ENCODE data around the gene FOXP1. TPM values are rescaled to one million over a fixed set of nuclear protein-coding genes. Genes with fewer than 3 reads are reported as not detected.
A peak's percentile ranks its signal among the peaks of the same experiment; 100 is the strongest.

Gene FOXP1
- total RNA-seq, 1 donor from 2014 or later, result 195 TPM

GRCh38 chr3:71600646-71601288, 17.2 kb upstream of the FOXP1 start:
- no peaks in the 10 kb centered on the region for H3K9me3 Mint-ChIP-seq (ENCODE audit: unreplicated experiment)
- no peak overlapping the region for H3K27ac Mint-ChIP-seq (ENCODE audit: unreplicated experiment)
- H3K4me3 Mint-ChIP-seq (ENCODE audit: unreplicated experiment), result no peak overlapping the region
- TF ChIP-seq CTCF (IDR thresholded peaks at IDR 0.05), result no peak
- no peaks in the 10 kb centered on the region for H3K27me3 Mint-ChIP-seq (ENCODE audit: unreplicated experiment)
- H3K4me1 Mint-ChIP-seq (ENCODE audit: unreplicated experiment), result peaks cover 34% of the 10 kb centered on the region
- no peak for DNase-seq (ENCODE audit: extremely low spot score, unreplicated experiment)
- H3K36me3 Mint-ChIP-seq (ENCODE audit: unreplicated experiment), result peaks cover 2% of the 10 kb centered on the region

GRCh38 chr3:71599416-71599815, 15.9 kb upstream of the FOXP1 start:
- H3K36me3 Mint-ChIP-seq (ENCODE audit: unreplicated experiment), result peaks cover 2% of the 10 kb centered on the region
- H3K27ac Mint-ChIP-seq (ENCODE audit: unreplicated experiment), result peak overlapping the region; percentile 17
- no peak overlapping the region for H3K4me3 Mint-ChIP-seq (ENCODE audit: unreplicated experiment)
- peaks cover 34% of the 10 kb centered on the region for H3K4me1 Mint-ChIP-seq (ENCODE audit: unreplicated experiment)
- no peak for TF ChIP-seq CTCF (IDR thresholded peaks at IDR 0.05)
- no peak for DNase-seq (ENCODE audit: extremely low spot score, unreplicated experiment)
- no peaks in the 10 kb centered on the region for H3K27me3 Mint-ChIP-seq (ENCODE audit: unreplicated experiment)
- H3K9me3 Mint-ChIP-seq (ENCODE audit: unreplicated experiment), result peaks cover 9% of the 10 kb centered on the region

DNA sequence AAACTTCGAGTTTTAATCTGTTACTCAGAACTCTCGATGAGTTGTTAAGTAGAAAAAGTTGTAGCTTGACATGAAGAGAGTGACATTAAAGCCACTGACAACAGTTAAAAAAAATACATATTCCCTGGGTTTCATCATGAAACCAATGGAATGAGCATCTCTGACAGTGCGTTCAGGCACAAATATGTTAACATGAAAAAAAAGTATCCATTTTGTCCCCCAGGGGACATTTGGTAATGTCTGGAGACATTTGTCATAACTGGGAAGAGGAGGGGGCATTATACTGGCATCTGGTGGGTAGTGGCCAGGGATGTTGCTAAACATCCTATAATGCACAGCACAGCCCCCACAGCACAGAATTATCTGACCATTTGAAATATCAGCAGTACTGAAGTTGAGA, 14.8 kb upstream of the FOXP1 start:
- Mint-ChIP-seq H3K36me3 (ENCODE audit: unreplicated experiment) (no peaks in the 10 kb centered on the region), H3K27me3 (ENCODE audit: unreplicated experiment) (no peaks in the 10 kb centered on the region), H3K4me3 (ENCODE audit: unreplicated experiment) (no peak overlapping the region), H3K9me3 (ENCODE audit: unreplicated experiment) (peaks cover 13% of the 10 kb centered on the region), H3K4me1 (ENCODE audit: unreplicated experiment) (peaks cover 34% of the 10 kb centered on the region), H3K27ac (ENCODE audit: unreplicated experiment) (no peak overlapping the region)
- TF ChIP-seq CTCF (IDR thresholded peaks at IDR 0.05), result no peak
- no peak for DNase-seq (ENCODE audit: extremely low spot score, unreplicated experiment)

DNA sequence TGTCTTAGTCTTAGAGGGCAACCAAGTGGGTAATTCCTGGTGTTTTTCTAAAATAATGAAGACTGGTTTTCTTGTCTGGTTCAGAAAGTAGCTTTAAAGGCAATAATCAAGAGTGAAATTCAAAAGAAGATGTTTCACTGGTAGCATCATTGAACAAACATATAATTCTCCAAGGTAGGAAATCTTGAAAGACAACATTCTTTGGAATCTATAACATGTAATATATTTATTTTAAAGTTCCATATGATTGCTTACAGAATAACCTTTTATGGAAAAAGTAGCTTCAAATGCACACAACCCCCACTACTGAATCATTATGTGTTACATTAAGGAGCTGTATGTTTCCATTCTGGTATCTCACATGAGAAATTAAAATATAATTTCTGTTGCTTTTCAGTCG, 13.8 kb upstream of the FOXP1 start:
- H3K4me3 Mint-ChIP-seq (ENCODE audit: unreplicated experiment), result no peak overlapping the region
- H3K36me3 Mint-ChIP-seq (ENCODE audit: unreplicated experiment), result no peaks in the 10 kb centered on the region
- H3K27me3 Mint-ChIP-seq (ENCODE audit: unreplicated experiment), result no peaks in the 10 kb centered on the region
- peaks cover 34% of the 10 kb centered on the region for H3K4me1 Mint-ChIP-seq (ENCODE audit: unreplicated experiment)
- H3K9me3 Mint-ChIP-seq (ENCODE audit: unreplicated experiment), result peaks cover 13% of the 10 kb centered on the region
- no peak overlapping the region for H3K27ac Mint-ChIP-seq (ENCODE audit: unreplicated experiment)
- TF ChIP-seq CTCF (IDR thresholded peaks at IDR 0.05), result no peak
- DNase-seq (ENCODE audit: extremely low spot score, unreplicated experiment), result no peak

DNA sequence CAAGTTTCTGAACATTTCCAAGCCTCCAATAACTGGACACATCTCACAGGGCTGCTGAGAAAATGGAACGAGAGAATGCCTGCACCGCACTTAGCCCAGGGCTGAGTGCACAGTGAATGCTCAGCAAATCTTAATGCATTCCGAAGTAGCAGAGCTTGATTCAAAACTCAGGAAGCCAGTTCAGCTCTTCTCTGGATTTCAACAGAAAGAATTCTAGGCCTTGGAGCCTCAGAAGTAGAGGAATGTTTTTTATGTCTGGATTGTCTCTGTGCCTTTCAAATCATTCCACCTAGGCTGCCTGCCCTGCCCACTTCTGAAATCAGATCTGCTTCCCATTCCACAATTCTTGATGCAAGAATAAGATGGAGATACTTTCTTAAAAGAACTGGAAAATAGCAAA, 9.6 kb upstream of the FOXP1 start:
- H3K27me3 Mint-ChIP-seq (ENCODE audit: unreplicated experiment), result no peaks in the 10 kb centered on the region
- no peak for DNase-seq (ENCODE audit: extremely low spot score, unreplicated experiment)
- no peak for TF ChIP-seq CTCF (IDR thresholded peaks at IDR 0.05)
- no peak overlapping the region for H3K4me3 Mint-ChIP-seq (ENCODE audit: unreplicated experiment)
- H3K4me1 Mint-ChIP-seq (ENCODE audit: unreplicated experiment), result peaks cover 12% of the 10 kb centered on the region
- H3K27ac Mint-ChIP-seq (ENCODE audit: unreplicated experiment), result no peak overlapping the region
- no peaks in the 10 kb centered on the region for H3K36me3 Mint-ChIP-seq (ENCODE audit: unreplicated experiment)
- H3K9me3 Mint-ChIP-seq (ENCODE audit: unreplicated experiment), result peaks cover 13% of the 10 kb centered on the region
